Fibroblast of skin of right quadriceps (primary cell): ENCODE results near the gene ALG13.
A peak's percentile ranks its signal among the peaks of the same experiment; 100 is the strongest.
"Not testable (repeated sequence)": the region's sequence is repeated elsewhere in the genome, so short reads cannot be mapped to it uniquely, and the experiment has no call there.

Experiments used
- DNase-seq: peaks from one replicate; pipeline ENCODE4 v3.0.0-alpha.2; 2013

ALG13 gene

GRCh38 chrX:111761578-111762135 is 80.7 kb downstream of the ALG13 start:
- DNase-seq, result no peak

GRCh38 chrX:111778591-111778990 is 97.6 kb downstream of the ALG13 start:
- DNase-seq, result peak; percentile 3

DNA sequence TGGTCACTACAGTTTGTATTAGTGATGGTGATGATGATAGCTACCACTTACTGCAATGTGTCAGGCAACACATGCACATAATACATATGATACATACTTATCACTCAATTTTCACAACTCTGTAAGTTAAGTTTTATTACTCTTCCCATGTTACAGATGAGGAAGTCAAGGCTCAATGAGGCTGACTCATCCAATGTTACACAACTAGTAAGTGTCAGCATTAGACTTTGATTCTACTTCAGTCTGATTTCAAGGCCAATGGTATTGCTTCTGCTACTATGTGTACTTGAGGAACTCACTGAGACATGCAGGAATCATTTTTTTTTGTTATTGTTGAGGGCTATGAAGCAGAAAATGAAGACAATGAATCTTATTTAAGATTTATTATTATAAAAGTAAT is 98.6 kb downstream of the ALG13 start:
- DNase-seq, result no peak

- no peak for DNase-seq
Observed at GRCh38 chrX:111784667-111785066, 103.7 kb downstream of the ALG13 start.

- not testable (repeated sequence) for DNase-seq
Observed at GRCh38 chrX:111790054-111790453, 109.1 kb downstream of the ALG13 start.
